Kidney (tissue), 14 donors: ENCODE measurements around the gene NIT2. TPM values are rescaled to one million over a fixed set of nuclear protein-coding genes. Genes with fewer than 3 reads are reported as not detected.

Experiments
- DNase-seq, 5 donors: peaks; one replicate each; pipeline ENCODE4 v3.0.0-alpha.2; 2013 to 2020
- FAIRE-seq: peaks from 2 replicates; lab custom pipeline; 2012; peaks lifted over from hg19 to GRCh38; lab: Jason Lieb, UNC
- H3K27ac ChIP-seq, 2 donors: one replicate each; pipeline ENCODE4 v1.7.0; 2013; ENCODE audit warnings: low read depth in 2 of 2, low read length in 2 of 2, inconsistent platforms in 1 of 2
- H3K27me3 ChIP-seq: one replicate; pipeline ENCODE4 v1.7.1; 2013; ENCODE audit warnings: low read length, inconsistent platforms; ENCODE audit not compliant: control insufficient read depth, insufficient read depth
- H3K36me3 ChIP-seq, 3 donors: one replicate each; pipeline versions ENCODE4 v1.7.0 to v1.7.1; 2013; ENCODE audit warnings: low read length in 3 of 3, control low read depth in 1 of 3, inconsistent platforms in 1 of 3; ENCODE audit not compliant: insufficient read depth in 3 of 3, control insufficient read depth in 2 of 3
- H3K4me1 ChIP-seq, 3 donors: one replicate each; pipeline versions ENCODE4 v1.7.0 to v1.7.1; 2013; ENCODE audit warnings: low read length in 3 of 3, inconsistent platforms in 1 of 3, low read depth in 1 of 3; ENCODE audit not compliant: control insufficient read depth in 2 of 3, insufficient read depth in 2 of 3
- H3K4me3 ChIP-seq, 3 donors: one replicate each; pipeline versions ENCODE4 v1.7.0 to v1.8.1; 2013; ENCODE audit warnings: low read length in 3 of 3, control low read depth in 1 of 3, inconsistent platforms in 1 of 3
- H3K9ac ChIP-seq, 3 donors: one replicate each; pipeline versions ENCODE4 v1.7.0 to v1.7.1; 2013; ENCODE audit warnings: low read length in 3 of 3, control low read depth in 1 of 3, inconsistent platforms in 1 of 3
- H3K9me3 ChIP-seq, 3 donors: one replicate each; pipeline versions ENCODE4 v1.7.0 to v1.7.1; 2013; ENCODE audit warnings: low read length in 3 of 3, control low read depth in 1 of 3, inconsistent platforms in 1 of 3; ENCODE audit not compliant: control insufficient read depth in 2 of 3, insufficient read depth in 1 of 3
- CTCF ChIP-seq: IDR thresholded peaks from 3 replicates; pipeline ENCODE4 v1.5.1; 2012; ENCODE audit warnings: mild to moderate bottlenecking, moderate library complexity, borderline replicate concordance; ENCODE audit not compliant: insufficient read depth; ENCODE audit errors: extremely low read depth
- intact Hi-C: fragments of 100-400 bp; cut with DNase I; formaldehyde crosslinking; loops from one replicate; pipeline ENCODE4 v1.11.1; 2022
- polyA plus RNA-seq: library from polyadenylated mRNA; stranded (reverse); fragments of 350-450 nt; fragmentation: Illumina TruSeq; extraction: RNeasy Lipid Tissue Mini Kit (QIAGEN cat#74804); gene quantifications from one replicate; pipeline ENCODE4 v1.2.3, GENCODE V29; 2014; ENCODE audit warnings: low read depth, low replicate concordance; ENCODE audit not compliant: insufficient read depth
- total RNA-seq: library from RNA; stranded (reverse); fragmentation: NEBNext Ultra II Directional; extraction: Animal tissue kit (Norgen Biotek cat#: 25700); gene quantifications from one replicate; pipeline ENCODE4 v1.2.1, GENCODE V29; 2021
- donor health status: control.
- donor health status: control.
- donor health status: control.
- donor health status: control.
- donor health status: control.
- donor health status: DM: yes; HTN: yes; CAD: no.
- donor health status: Normal renal cell carcinoma (clear cell type).

The NIT2 gene
- total and polyA plus RNA-seq, 2 donors from 2014 or later, result 57.5 to 180 TPM

DNA sequence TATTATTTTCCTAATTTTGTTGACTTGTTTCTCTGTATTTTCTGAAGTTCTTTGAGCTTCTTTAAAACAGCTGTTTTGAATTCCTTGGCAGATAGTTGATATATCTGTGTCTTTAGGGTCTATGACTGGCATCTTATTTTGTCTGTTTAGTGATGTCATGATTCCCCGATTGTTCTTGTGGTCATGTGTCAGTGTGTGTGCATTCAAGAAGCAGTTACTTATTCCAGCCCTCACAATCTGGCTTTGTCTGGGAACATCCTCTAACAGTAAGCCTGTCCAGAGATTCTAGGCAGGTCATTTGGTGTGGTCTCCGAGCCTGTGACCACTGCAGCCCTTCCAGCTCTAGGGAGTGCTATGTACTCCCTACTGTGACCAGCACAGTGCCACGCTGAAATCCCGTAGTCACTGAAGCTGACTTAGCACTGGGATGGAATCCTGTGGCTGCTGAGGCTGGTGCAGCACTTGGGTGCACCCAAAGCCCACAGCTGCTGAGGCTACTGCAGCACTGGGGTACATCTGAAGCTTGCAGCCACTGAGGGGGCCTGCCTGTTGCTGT lies 73.5 kb downstream of the NIT2 start:
- Histone ChIP-seq H3K4me3 (no peak overlapping the region), H3K9me3 (peaks cover 0 to 11% (median 0%) of the 10 kb centered on the region in 3 donors), H3K9ac (peak overlapping the region in 1 of 3 donors; percentile 19), H3K27ac (no peak overlapping the region), H3K36me3 (no peaks in the 10 kb centered on the region), H3K4me1 (peaks cover 0 to 7% (median 0%) of the 10 kb centered on the region in 3 donors), H3K27me3 (no peaks in the 10 kb centered on the region)
- DNase-seq (no peak), FAIRE-seq (no peak)
- intact Hi-C loops, result no loop called here
- no peak for TF ChIP-seq CTCF

Other genes with a start within 250 kb of the NIT2 start
- 25.5 TPM for gene FILIP1L, start 220.3 kb upstream of the NIT2 start, total RNA-seq
- gene FILIP1L, start 220.3 kb upstream of the NIT2 start, polyA plus RNA-seq, result 5.5 TPM
- gene TBC1D23, start 73.8 kb upstream of the NIT2 start, total RNA-seq, result 46.9 TPM
- 18.0 TPM for gene TBC1D23, start 73.8 kb upstream of the NIT2 start, polyA plus RNA-seq
- 42.7 TPM for gene TOMM70, start 66.3 kb downstream of the NIT2 start, total RNA-seq
- 27.6 TPM for gene TOMM70, start 66.3 kb downstream of the NIT2 start, polyA plus RNA-seq
- 4.4 TPM for gene LNP1, start 66.8 kb downstream of the NIT2 start, total RNA-seq
- gene LNP1, start 66.8 kb downstream of the NIT2 start, polyA plus RNA-seq, result 1.7 TPM
- gene TMEM45A, start 157.9 kb downstream of the NIT2 start, total RNA-seq, result 3.4 TPM
- gene TMEM45A, start 157.9 kb downstream of the NIT2 start, polyA plus RNA-seq, result 4.6 TPM